Neuron (in vitro differentiated cells): ENCODE results near the gene MGMT.

Experiments
- H2AFZ ChIP-seq: one replicate; pipeline ENCODE4 v1.6.1; 2013; ENCODE audit warnings: low read depth, mild to moderate bottlenecking, inconsistent platforms, low read length, moderate library complexity
- H3K27me3 ChIP-seq: one replicate; pipeline ENCODE4 v1.6.1; 2013; ENCODE audit warnings: low read length; ENCODE audit not compliant: insufficient read depth
- H3K36me3 ChIP-seq: one replicate; pipeline ENCODE4 v1.6.1; 2013; ENCODE audit warnings: low read length; ENCODE audit not compliant: insufficient read depth
- H3K4me1 ChIP-seq: one replicate; pipeline ENCODE4 v1.6.1; 2013; ENCODE audit warnings: low read length; ENCODE audit not compliant: insufficient read depth
- H3K4me3 ChIP-seq: 2 replicates; pipeline ENCODE4 v1.5.1; 2013; ENCODE audit warnings: mild to moderate bottlenecking, low read length, moderate library complexity
- H3K9me3 ChIP-seq: one replicate; pipeline ENCODE4 v1.6.1; 2013; ENCODE audit warnings: low read length

Gene MGMT

GRCh38 chr10:129799942-129800341 lies 332.9 kb downstream of the MGMT start:
- no peaks in the 10 kb centered on the region for H3K27me3 ChIP-seq
- H2AFZ ChIP-seq = no peak overlapping the region
- no peaks in the 10 kb centered on the region for H3K36me3 ChIP-seq
- no peaks in the 10 kb centered on the region for H3K9me3 ChIP-seq
- no peak overlapping the region for H3K4me3 ChIP-seq
- H3K4me1 ChIP-seq = no peaks in the 10 kb centered on the region

GRCh38 chr10:129800796-129801340 lies 333.8 kb downstream of the MGMT start:
- Histone ChIP-seq H3K36me3 (no peaks in the 10 kb centered on the region), H3K4me1 (no peaks in the 10 kb centered on the region), H3K9me3 (no peaks in the 10 kb centered on the region), H2AFZ (no peak overlapping the region), H3K27me3 (no peaks in the 10 kb centered on the region), H3K4me3 (no peak overlapping the region)

- no peaks in the 10 kb centered on the region for H3K4me1 ChIP-seq
- H3K4me3 ChIP-seq = no peak overlapping the region
- H3K9me3 ChIP-seq = no peaks in the 10 kb centered on the region
- H2AFZ ChIP-seq = no peak overlapping the region
- H3K36me3 ChIP-seq = no peaks in the 10 kb centered on the region
- H3K27me3 ChIP-seq = no peaks in the 10 kb centered on the region
These were observed 340.2 kb downstream of the MGMT start for GRCh38 chr10:129807211-129807610.

- no peaks in the 10 kb centered on the region for H3K36me3 ChIP-seq
- no peaks in the 10 kb centered on the region for H3K4me1 ChIP-seq
- no peaks in the 10 kb centered on the region for H3K27me3 ChIP-seq
- no peak overlapping the region for H2AFZ ChIP-seq
- no peak overlapping the region for H3K4me3 ChIP-seq
- H3K9me3 ChIP-seq = no peaks in the 10 kb centered on the region
These were observed 341.3 kb downstream of the MGMT start for GRCh38 chr10:129808092-129808983.

DNA sequence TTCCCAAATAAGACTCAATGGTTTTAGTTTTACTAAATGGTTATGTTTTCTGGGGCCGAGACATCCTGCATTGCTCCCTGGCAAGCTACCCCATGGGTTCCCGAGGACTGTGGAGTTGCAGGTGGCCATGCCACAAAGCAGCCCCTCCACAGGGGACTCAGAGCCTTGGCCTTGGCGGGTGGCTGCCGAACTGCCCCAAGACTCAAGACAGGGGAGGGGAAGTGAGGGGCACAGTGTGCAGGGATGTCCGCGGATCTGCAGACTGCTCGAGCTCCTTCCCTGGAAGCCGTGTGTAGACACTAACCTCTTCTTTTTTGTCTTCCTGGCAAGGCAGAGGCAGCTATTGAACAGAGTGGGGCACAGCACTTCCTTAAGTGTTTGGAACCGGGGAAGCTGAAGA lies 342.4 kb downstream of the MGMT start:
- Histone ChIP-seq H3K27me3 (no peaks in the 10 kb centered on the region), H3K4me3 (no peak overlapping the region), H3K4me1 (no peaks in the 10 kb centered on the region), H3K36me3 (no peaks in the 10 kb centered on the region), H3K9me3 (no peaks in the 10 kb centered on the region), H2AFZ (no peak overlapping the region)

DNA sequence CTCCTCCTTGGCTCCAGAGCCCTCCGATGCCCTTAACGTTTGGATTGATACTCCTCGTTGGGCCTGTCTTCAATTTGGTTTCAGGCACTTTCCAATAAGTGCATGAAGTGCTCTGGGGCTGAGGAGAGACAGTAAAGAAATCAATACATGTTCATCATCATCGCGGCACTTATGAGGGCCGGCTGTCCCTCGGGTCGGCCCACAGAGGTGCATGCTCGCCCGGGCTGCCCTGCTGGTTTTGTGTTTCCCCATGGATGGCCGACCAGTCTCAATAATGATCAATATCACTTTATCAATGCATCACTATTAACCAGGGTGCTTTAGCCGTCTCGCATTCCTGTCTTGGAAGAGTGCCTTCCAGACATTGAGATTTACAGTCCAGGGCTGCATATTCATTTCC lies 342.8 kb downstream of the MGMT start:
- Histone ChIP-seq H2AFZ (no peak overlapping the region), H3K27me3 (no peaks in the 10 kb centered on the region), H3K36me3 (no peaks in the 10 kb centered on the region), H3K9me3 (no peaks in the 10 kb centered on the region), H3K4me3 (no peak overlapping the region), H3K4me1 (no peaks in the 10 kb centered on the region)

DNA sequence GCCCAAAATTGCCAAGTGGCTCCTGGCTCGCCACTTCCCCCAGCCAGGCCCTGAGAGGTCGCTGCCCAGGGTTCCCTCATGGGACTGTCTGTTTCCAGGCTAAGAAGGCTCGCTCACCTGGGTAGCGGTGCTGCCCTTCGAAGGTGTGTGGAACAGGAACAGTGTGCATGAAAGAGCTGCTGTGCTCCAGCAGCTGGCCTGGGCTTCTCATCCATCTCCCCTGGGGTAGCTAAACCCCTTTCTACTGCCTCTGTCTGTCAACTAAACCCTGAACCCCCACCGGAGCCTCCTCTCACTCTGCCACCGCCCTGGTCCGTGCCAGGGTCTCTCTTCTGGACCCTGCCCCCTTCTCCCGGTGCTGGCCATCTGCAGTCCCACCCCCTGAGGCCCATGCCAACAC lies 344.2 kb downstream of the MGMT start:
- no peaks in the 10 kb centered on the region for H3K36me3 ChIP-seq
- H2AFZ ChIP-seq = no peak overlapping the region
- H3K4me1 ChIP-seq = no peaks in the 10 kb centered on the region
- no peaks in the 10 kb centered on the region for H3K27me3 ChIP-seq
- H3K9me3 ChIP-seq = no peaks in the 10 kb centered on the region
- no peak overlapping the region for H3K4me3 ChIP-seq

DNA sequence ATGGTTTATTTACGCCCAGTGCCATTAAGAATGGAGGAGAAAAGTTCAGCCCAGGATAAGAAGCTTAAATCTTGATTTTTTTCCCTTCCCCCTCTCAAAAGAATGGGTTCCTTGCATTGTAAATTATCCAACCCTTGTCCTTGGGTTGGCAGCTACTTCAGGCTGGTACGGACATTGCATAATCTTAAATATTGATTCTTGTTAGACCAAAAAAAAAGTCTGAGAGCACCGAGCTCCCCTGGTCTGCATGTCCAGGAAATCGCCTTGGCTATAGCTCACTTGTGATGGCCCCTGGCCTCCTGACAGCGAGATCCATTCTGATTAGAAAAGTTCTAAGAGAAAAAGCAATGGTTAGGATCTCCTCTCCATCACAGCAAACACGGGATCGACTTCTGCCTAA lies 345.4 kb downstream of the MGMT start:
- H3K36me3 ChIP-seq = no peaks in the 10 kb centered on the region
- no peak overlapping the region for H2AFZ ChIP-seq
- H3K4me1 ChIP-seq = no peaks in the 10 kb centered on the region
- H3K9me3 ChIP-seq = no peaks in the 10 kb centered on the region
- no peak overlapping the region for H3K4me3 ChIP-seq
- no peaks in the 10 kb centered on the region for H3K27me3 ChIP-seq

- H3K36me3 ChIP-seq = no peaks in the 10 kb centered on the region
- H3K27me3 ChIP-seq = no peaks in the 10 kb centered on the region
- no peak overlapping the region for H2AFZ ChIP-seq
- H3K4me1 ChIP-seq = no peaks in the 10 kb centered on the region
- H3K9me3 ChIP-seq = no peaks in the 10 kb centered on the region
- no peak overlapping the region for H3K4me3 ChIP-seq
These were observed 347.9 kb downstream of the MGMT start for GRCh38 chr10:129814681-129815646.

DNA sequence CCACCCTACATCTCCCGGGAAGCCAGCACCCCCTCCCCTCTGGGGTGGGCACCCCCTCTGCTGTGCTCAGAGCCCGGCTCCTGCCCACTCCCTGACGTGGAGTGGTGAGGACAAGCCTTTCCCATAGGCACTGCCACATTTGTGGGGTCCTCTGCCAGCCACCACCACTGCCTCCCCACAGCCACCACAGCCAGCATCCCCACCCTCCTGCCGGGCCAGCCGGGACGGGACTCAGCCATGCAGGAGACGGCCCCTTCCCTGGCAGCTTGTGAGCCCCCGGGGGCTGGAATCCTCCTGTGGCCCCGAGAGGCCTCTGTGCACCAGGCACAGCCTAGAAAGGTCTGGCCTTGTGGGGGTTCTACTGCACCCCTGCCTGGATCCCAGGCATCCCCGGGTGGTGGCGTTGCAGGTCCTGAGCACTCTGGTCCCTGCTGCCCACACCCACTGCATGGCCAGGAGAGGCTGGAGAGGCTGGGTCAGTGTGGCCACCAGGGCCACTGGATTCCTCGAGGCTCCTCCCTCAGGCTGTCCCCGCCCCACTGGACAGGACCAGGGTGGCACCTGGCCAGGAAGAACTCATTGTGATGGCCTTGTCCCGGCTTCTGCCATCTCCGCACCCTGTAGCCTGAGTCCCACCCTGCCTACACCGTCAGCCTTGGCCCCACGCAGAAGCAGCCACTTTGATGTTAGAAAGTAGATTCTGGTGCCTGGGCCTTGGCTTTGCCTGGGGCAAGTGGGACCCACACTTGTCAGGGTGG lies 349.0 kb downstream of the MGMT start:
- Histone ChIP-seq H2AFZ (no peak overlapping the region), H3K4me3 (no peak overlapping the region), H3K9me3 (no peaks in the 10 kb centered on the region), H3K36me3 (no peaks in the 10 kb centered on the region), H3K27me3 (no peaks in the 10 kb centered on the region), H3K4me1 (no peaks in the 10 kb centered on the region)

DNA sequence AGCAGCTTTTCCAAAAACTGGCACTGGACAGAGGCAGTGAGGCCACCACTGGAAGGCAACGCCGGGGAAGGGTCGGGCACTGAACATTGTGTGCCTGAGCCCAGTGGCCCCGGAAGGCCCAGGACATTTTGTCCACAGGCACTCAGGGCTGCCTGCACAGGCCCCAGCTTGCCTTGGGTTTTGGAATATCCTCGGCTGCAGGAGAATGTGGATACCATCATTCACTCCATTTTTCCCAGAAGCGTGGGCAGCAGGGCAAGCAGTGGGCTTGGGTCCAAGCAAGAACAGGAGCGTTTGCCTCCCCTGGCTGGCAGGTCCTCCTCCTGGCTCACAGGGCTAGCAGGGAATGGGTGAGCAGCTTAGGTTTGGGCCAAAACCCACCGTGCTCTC lies 349.6 kb downstream of the MGMT start:
- Histone ChIP-seq H3K9me3 (no peaks in the 10 kb centered on the region), H3K27me3 (no peaks in the 10 kb centered on the region), H2AFZ (no peak overlapping the region), H3K4me3 (no peak overlapping the region), H3K4me1 (no peaks in the 10 kb centered on the region), H3K36me3 (no peaks in the 10 kb centered on the region)
